LNCaP clone FGC (cell line): ENCODE measurements around the gene USP3.

ENCODE experiments used
- DNase-seq: peaks from one replicate; pipeline ENCODE4 v3.0.0-alpha.2; 2011; ENCODE audit warnings: low read depth
- H3K4me3 ChIP-seq: 2 replicates; pipeline ENCODE4 v1.5.1; 2011; ENCODE audit warnings: mild to moderate bottlenecking, low read depth, low read length, control low read depth
- CTCF ChIP-seq: IDR thresholded peaks from 2 replicates; pipeline ENCODE4 v1.5.1; 2012; ENCODE audit warnings: mild to moderate bottlenecking; ENCODE audit not compliant: control insufficient read depth, insufficient read depth; ENCODE audit errors: extremely low read depth

Gene USP3

GRCh38 chr15:63469190-63469589 is 35.2 kb upstream of the USP3 start:
- DNase-seq, result no peak
- TF ChIP-seq CTCF, result no peak
- no peak overlapping the region for H3K4me3 ChIP-seq

DNA sequence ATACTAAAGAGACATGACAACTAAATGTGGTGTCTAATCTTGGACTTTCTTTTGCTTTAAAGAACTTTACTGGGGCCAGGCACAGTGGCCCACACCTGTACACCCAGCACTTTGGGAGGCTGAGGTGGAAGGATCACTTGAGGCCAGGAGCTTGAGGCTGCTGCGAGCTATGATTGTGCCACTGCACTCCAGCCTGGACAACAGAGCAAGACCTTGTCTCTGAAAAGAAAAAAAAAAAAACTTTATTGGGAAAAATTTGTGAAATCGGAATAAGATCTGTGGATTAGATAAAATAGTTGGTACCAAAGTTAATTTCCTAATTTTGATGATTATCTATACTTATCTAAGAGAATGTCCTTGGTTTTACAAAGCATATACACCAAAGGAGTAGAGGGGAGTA is 34.4 kb upstream of the USP3 start:
- H3K4me3 ChIP-seq, result no peak overlapping the region
- no peak for TF ChIP-seq CTCF
- no peak for DNase-seq

GRCh38 chr15:63473007-63473748 is 31.2 kb upstream of the USP3 start:
- H3K4me3 ChIP-seq, result no peak overlapping the region
- DNase-seq, result peak; percentile 92
- TF ChIP-seq CTCF, result no peak

GRCh38 chr15:63473749-63473998 is 30.7 kb upstream of the USP3 start:
- H3K4me3 ChIP-seq, result no peak overlapping the region
- no peak for DNase-seq
- TF ChIP-seq CTCF, result no peak

GRCh38 chr15:63473999-63474809 is 30.2 kb upstream of the USP3 start:
- no peak overlapping the region for H3K4me3 ChIP-seq
- DNase-seq, result peak; percentile 100
- TF ChIP-seq CTCF, result no peak

DNA sequence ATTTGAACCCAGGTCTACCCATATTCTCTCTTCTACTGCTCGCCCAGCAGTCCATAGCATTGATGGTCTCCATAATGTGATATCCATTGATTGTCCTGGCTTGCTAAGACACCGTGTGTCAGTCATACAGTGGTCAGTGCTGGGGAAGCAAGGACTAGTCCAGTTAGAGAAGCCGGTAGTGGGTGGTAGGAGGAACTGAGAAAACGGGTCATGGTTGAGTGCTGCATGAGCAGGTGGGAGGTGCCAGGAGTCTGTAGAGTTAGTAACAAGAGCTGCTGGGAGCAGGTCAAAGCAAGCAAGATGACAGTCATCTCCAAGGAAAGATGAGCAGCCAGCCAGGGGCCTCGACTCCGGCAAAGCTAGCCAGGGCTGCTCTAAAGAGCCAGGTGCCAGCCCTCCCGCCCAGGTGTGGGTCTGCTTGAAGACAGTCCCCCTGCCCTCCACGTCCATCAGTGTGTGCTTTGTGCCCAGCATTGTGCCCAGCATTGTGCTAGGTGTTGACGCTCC is 29.5 kb upstream of the USP3 start:
- H3K4me3 ChIP-seq, result no peak overlapping the region
- TF ChIP-seq CTCF, result no peak
- peak; percentile 87 for DNase-seq

DNA sequence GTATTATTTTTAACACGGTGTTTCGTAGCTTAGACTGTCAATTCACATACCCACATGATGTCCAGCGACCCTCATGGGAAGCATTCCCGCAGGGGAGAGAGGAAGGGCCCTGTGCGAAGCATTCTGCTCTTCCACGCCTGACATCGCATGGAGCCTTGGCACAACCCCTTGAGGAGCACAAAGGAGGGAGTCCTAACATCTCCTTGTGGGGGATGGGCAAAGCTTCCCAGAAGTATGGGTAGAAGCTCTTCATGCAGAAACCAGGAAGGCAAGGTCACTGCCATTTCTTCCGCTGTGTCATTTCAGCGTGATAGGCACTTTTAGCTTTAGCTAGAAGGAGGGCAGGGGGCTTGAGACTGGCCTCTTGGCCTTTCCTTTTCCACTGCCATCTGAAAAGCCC is 28.7 kb upstream of the USP3 start:
- no peak for TF ChIP-seq CTCF
- H3K4me3 ChIP-seq, result no peak overlapping the region

More for the DNA sequence above, 28.7 kb upstream of the USP3 start:
- no peak for DNase-seq
